ENCODE results near the gene SH2D2A.

DNA sequence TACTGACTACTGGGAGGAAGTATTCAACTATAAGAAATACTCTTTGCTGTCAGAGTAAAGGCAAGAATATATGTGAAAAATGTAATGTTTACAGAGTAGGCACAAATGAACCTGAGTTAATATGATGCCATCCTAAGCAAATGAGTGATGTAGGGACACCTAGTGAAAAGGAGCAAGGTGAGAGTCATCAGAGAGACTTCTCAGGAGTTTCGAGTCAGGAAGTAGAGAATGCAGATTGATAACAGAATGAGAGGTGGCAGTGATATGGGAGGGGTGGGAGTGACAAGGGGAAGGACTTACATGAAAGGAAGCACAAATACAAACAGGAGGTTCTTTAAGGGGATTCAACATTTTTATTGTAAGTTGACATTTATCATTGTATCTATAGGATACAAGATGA lies 39.1 kb downstream of the SH2D2A start:
- no peak for TF ChIP-seq POLR2A (IDR thresholded peaks at IDR 0.05)
- TF ChIP-seq, protein P1, sequence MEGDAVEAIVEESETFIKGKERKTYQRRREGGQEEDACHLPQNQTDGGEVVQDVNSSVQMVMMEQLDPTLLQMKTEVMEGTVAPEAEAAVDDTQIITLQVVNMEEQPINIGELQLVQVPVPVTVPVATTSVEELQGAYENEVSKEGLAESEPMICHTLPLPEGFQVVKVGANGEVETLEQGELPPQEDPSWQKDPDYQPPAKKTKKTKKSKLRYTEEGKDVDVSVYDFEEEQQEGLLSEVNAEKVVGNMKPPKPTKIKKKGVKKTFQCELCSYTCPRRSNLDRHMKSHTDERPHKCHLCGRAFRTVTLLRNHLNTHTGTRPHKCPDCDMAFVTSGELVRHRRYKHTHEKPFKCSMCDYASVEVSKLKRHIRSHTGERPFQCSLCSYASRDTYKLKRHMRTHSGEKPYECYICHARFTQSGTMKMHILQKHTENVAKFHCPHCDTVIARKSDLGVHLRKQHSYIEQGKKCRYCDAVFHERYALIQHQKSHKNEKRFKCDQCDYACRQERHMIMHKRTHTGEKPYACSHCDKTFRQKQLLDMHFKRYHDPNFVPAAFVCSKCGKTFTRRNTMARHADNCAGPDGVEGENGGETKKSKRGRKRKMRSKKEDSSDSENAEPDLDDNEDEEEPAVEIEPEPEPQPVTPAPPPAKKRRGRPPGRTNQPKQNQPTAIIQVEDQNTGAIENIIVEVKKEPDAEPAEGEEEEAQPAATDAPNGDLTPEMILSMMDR (IDR thresholded peaks at IDR 0.05): no peak
